Osteoblast (primary cell): ENCODE results near the gene TBC1D4. TPM values are rescaled to one million over a fixed set of nuclear protein-coding genes. Genes with fewer than 3 reads are reported as not detected.

ENCODE experiments used
- DNase-seq: peaks from one replicate; pipeline ENCODE4 v3.0.0; 2011; ENCODE audit warnings: low spot score, mixed read lengths; ENCODE audit not compliant: insufficient read length; ENCODE audit errors: missing footprints
- H2AFZ ChIP-seq: 2 replicates; pipeline ENCODE4 v1.6.0; 2011; ENCODE audit warnings: mild to moderate bottlenecking, low read length
- H3K27ac ChIP-seq: 2 replicates; pipeline ENCODE4 v1.5.1; 2011; ENCODE audit warnings: mild to moderate bottlenecking, low read depth, low read length, moderate library complexity
- H3K27me3 ChIP-seq: 2 replicates; pipeline ENCODE4 v1.6.0; 2012; ENCODE audit warnings: mild to moderate bottlenecking, control low read depth, inconsistent platforms, low read length, moderate library complexity; ENCODE audit not compliant: insufficient read depth
- H3K36me3 ChIP-seq: 2 replicates; pipeline ENCODE4 v1.5.1; 2011; ENCODE audit warnings: mild to moderate bottlenecking, low read length, control low read depth, moderate library complexity; ENCODE audit not compliant: insufficient read depth
- H3K4me1 ChIP-seq: 2 replicates; pipeline ENCODE4 v1.5.1; 2011; ENCODE audit warnings: mild to moderate bottlenecking, low read length, control low read depth, moderate library complexity; ENCODE audit not compliant: insufficient read depth
- H3K4me2 ChIP-seq: 2 replicates; pipeline ENCODE4 v1.6.0; 2011; ENCODE audit warnings: mild to moderate bottlenecking, low read length; ENCODE audit not compliant: insufficient read depth
- H3K4me3 ChIP-seq: fragments of 200-600 bp; sonication (generic); 3 replicates; pipeline ENCODE4 v1.5.1; 2012; ENCODE audit warnings: mild to moderate bottlenecking, low read length, inconsistent platforms; ENCODE audit not compliant: insufficient read depth
- H3K79me2 ChIP-seq: 2 replicates; pipeline ENCODE4 v1.6.0; 2012; ENCODE audit warnings: mild to moderate bottlenecking, low read length, control low read depth, inconsistent platforms; ENCODE audit not compliant: insufficient read depth
- H3K9me3 ChIP-seq: 2 replicates; pipeline ENCODE4 v1.5.1; 2011; ENCODE audit warnings: low read depth, low read length, control low read depth
- H4K20me1 ChIP-seq: 2 replicates; pipeline ENCODE4 v1.6.0; 2012; ENCODE audit warnings: mild to moderate bottlenecking, low read length, control low read depth; ENCODE audit not compliant: insufficient read depth
- CTCF ChIP-seq: IDR thresholded peaks from 2 replicates; pipeline ENCODE4 v1.5.1; 2011; ENCODE audit warnings: mild to moderate bottlenecking, low read depth, low read length, moderate library complexity; ENCODE audit errors: extremely low read depth
- total RNA-seq: library from RNA; depleted of rRNA; stranded (reverse); fragments of >200 nt; gene quantifications from 2 replicates; pipeline ENCODE4 v1.2.3, GENCODE V29; 2012

The TBC1D4 gene
- total RNA-seq, 1 donor: 19.5 TPM

GRCh38 chr13:75370774-75371173, 111.2 kb downstream of the TBC1D4 start:
- TF ChIP-seq CTCF: no peak
- H3K79me2 ChIP-seq: peaks cover 23% of the 10 kb centered on the region
- H3K27ac ChIP-seq: no peak overlapping the region
- no peak overlapping the region for H3K4me2 ChIP-seq
- no peaks in the 10 kb centered on the region for H4K20me1 ChIP-seq
- H2AFZ ChIP-seq: no peak overlapping the region
- peaks cover 44% of the 10 kb centered on the region for H3K4me1 ChIP-seq
- H3K4me3 ChIP-seq: no peak overlapping the region
- no peaks in the 10 kb centered on the region for H3K9me3 ChIP-seq
- H3K36me3 ChIP-seq: no peaks in the 10 kb centered on the region
- no peaks in the 10 kb centered on the region for H3K27me3 ChIP-seq
- DNase-seq: no peak

GRCh38 chr13:75369981-75370380, 112.0 kb downstream of the TBC1D4 start:
- H3K4me3 ChIP-seq: no peak overlapping the region
- H3K27me3 ChIP-seq: no peaks in the 10 kb centered on the region
- no peaks in the 10 kb centered on the region for H3K36me3 ChIP-seq
- H3K4me1 ChIP-seq: peaks cover 52% of the 10 kb centered on the region
- H3K79me2 ChIP-seq: peaks cover 22% of the 10 kb centered on the region
- H3K9me3 ChIP-seq: no peaks in the 10 kb centered on the region
- DNase-seq: no peak
- no peak overlapping the region for H3K4me2 ChIP-seq
- H3K27ac ChIP-seq: no peak overlapping the region
- H2AFZ ChIP-seq: no peak overlapping the region
- TF ChIP-seq CTCF: no peak
- H4K20me1 ChIP-seq: no peaks in the 10 kb centered on the region

- Histone ChIP-seq H3K79me2 (peaks cover 27% of the 10 kb centered on the region), H3K4me3 (no peak overlapping the region), H3K27ac (peak overlapping the region; percentile 57), H3K4me1 (peaks cover 52% of the 10 kb centered on the region), H2AFZ (no peak overlapping the region), H3K9me3 (no peaks in the 10 kb centered on the region), H3K36me3 (no peaks in the 10 kb centered on the region), H3K27me3 (no peaks in the 10 kb centered on the region), H3K4me2 (peak overlapping the region; percentile 56), H4K20me1 (no peaks in the 10 kb centered on the region)
- no peak for DNase-seq
- TF ChIP-seq CTCF: no peak
Observed at GRCh38 chr13:75368167-75368566, 113.8 kb downstream of the TBC1D4 start.

GRCh38 chr13:75366380-75367280, 115.3 kb downstream of the TBC1D4 start:
- H3K27ac ChIP-seq: peak overlapping the region; percentile 88
- peak overlapping the region; percentile 66 for H3K4me2 ChIP-seq
- H3K4me1 ChIP-seq: peaks cover 45% of the 10 kb centered on the region
- no peaks in the 10 kb centered on the region for H4K20me1 ChIP-seq
- peak overlapping the region; percentile 32 for H3K4me3 ChIP-seq
- no peaks in the 10 kb centered on the region for H3K9me3 ChIP-seq
- no peaks in the 10 kb centered on the region for H3K36me3 ChIP-seq
- TF ChIP-seq CTCF: no peak
- DNase-seq: no peak
- H3K27me3 ChIP-seq: no peaks in the 10 kb centered on the region
- H3K79me2 ChIP-seq: peaks cover 37% of the 10 kb centered on the region
- H2AFZ ChIP-seq: no peak overlapping the region
